Fibroblast of mammary gland (primary cell): ENCODE data around the gene PLCE1.

Experiments
- DNase-seq: peaks from one replicate; pipeline ENCODE4 v3.0.0-alpha.2; 2010; ENCODE audit warnings: low read depth
- H3K4me3 ChIP-seq: 2 replicates; pipeline ENCODE4 v1.5.1; 2011; ENCODE audit warnings: low read depth, mild to moderate bottlenecking, low read length, moderate library complexity; ENCODE audit not compliant: control insufficient read depth
- TF ChIP-seq, protein P1 (sequence below): conservative IDR thresholded peaks from 2 replicates; pipeline ENCODE4 v1.5.1; 2011; ENCODE audit warnings: low read depth, low read length, inconsistent platforms; ENCODE audit not compliant: control insufficient read depth, insufficient read depth

PLCE1 gene

DNA sequence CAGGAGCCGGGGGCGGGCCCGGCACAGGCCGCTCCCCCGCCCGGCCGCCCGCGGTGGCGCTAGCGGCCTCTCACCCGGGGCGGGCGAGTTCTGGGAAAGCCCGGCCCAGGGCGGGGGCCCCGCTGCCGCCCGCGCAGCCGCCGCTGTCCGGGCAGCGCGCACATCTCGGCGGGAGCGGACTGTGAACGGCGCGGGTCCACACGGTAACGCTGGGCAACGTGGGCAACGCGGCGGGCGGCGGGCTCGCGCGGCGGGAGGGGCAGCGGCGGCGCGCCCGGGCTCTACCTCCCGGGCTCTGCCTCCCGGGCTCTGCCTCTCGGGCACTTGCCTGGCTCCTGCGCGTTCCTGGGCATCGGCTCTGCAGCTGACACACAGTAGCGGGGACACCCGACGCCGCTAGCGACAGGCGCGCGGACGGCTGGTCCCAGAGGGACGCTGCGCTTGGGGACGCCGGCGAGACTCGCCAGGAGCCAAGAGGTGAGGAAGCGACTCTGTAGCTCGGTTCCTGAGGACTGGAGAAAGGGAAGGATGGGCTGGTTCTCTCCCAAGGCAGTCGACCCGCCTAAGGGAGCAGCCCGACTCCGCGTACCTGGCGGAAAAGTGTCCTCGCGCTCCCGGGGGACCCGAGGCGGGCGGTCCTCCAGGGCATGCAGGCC, at the start of gene PLCE1:
Gene PLCE1 (plus strand): TSS at position 150 of the 656 bp plus-strand sequence. CDS start 37,116 bp downstream, outside the sequence.
- DNase-seq: peak; percentile 20

DNA sequence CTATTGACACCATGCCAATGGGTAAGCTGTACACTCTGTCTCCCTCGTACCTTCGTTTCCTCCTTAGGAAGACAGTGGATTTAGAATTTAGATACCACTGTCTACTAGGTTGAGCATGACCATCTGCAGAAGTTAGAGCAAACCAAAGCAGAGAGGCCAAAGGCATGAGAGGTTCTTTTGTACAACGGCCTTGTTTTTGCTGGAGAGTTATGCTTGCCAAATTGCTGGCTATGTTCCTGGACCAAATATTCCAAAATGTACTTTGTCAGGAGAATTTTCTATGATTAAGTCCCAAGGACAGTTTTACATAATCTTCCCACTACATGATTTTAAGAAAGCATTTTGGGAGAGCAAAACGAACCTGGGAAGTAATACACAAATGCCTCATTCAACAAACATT, 47.9 kb upstream of the PLCE1 start:
- DNase-seq: no peak

More for the DNA sequence above, at the start of gene PLCE1:
- TF ChIP-seq, protein P1, sequence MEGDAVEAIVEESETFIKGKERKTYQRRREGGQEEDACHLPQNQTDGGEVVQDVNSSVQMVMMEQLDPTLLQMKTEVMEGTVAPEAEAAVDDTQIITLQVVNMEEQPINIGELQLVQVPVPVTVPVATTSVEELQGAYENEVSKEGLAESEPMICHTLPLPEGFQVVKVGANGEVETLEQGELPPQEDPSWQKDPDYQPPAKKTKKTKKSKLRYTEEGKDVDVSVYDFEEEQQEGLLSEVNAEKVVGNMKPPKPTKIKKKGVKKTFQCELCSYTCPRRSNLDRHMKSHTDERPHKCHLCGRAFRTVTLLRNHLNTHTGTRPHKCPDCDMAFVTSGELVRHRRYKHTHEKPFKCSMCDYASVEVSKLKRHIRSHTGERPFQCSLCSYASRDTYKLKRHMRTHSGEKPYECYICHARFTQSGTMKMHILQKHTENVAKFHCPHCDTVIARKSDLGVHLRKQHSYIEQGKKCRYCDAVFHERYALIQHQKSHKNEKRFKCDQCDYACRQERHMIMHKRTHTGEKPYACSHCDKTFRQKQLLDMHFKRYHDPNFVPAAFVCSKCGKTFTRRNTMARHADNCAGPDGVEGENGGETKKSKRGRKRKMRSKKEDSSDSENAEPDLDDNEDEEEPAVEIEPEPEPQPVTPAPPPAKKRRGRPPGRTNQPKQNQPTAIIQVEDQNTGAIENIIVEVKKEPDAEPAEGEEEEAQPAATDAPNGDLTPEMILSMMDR: no peak
- peak within 1 kb of the TSS; percentile 65 for H3K4me3 ChIP-seq

DNA sequence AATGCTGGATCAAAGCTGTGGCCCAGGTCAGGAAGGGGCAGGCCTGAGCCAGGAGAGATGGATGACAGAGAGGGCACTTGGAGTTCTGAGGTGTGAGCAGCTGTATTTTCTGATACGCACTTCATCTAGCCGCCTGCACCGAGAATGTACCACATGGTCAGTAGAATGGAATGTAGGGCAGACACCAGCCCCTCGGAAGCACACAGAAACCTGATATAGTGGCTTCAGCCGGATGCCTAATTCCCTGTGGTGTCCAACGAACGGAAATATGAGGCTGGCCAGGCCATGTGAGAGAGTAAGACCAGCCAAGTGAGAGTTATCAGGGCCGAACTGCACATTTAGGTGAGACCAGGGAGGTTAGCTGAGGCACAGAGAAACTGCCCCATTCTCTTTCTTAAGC, 46.7 kb upstream of the PLCE1 start:
- peak; percentile 45 for DNase-seq
- TF ChIP-seq, protein P1: no peak
- H3K4me3 ChIP-seq: no peak overlapping the region

More for the DNA sequence above, 47.9 kb upstream of the PLCE1 start:
- TF ChIP-seq, protein P1: no peak
- H3K4me3 ChIP-seq: no peak overlapping the region

DNA sequence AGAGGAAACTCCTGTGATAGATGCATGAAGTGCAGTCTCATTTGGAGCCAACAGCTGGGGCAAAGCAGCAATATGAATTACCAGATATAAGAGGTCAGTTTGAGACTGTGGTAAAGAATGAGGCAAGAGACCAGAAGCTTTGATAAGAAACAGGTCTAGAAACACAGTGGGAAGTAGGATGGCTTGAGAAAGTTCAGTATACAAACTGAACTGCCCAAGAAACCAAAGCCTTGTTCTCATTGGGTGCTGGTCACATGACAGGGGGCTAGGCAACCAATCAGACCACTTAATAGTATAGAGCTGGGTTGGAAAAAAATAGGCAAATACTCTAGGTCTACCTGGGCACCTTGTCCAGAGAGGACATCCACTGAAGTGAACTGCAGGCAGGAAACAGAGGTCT, 46.2 kb upstream of the PLCE1 start:
- DNase-seq: no peak
- H3K4me3 ChIP-seq: no peak overlapping the region
- TF ChIP-seq, protein P1: no peak

DNA sequence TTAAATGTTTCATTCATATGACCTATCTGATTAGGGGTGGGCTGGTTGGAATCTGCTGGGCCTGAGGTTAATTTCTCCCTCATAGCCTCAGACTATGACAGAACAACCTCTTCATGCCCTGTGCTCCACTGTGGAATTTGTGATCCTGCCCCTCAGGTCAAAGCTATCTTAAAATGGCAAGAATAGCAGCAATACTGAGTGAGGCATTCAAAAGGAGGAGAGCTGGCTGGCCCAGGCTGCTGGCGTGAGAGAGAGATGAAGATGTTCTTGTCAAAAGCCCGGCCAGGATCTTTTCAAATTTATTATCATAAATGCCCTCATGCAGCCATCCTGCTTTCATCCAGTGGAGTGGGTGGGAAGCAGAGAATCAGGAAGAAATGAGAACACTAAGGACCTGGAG, 41.8 kb upstream of the PLCE1 start:
- DNase-seq: no peak
- H3K4me3 ChIP-seq: no peak overlapping the region
- TF ChIP-seq, protein P1: no peak

DNA sequence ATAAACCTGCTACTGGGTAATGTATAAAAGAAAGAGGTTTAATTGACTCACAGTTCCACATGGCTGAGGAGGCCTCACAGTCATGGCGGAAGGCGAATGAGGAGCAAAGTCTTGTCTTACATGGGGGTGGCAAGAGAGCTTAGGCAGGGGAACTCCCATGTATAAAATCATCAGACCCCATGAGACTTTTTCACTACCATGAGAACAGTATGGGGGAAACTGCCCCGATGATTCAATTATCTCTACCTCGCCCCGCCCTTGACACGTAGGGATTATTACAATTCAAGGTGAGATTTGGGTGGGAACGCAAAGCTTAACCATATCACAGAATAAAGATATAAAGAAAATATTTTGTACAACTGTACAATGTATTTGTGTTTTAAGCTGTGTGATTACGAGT, 39.4 kb upstream of the PLCE1 start:
- TF ChIP-seq, protein P1: no peak
- no peak overlapping the region for H3K4me3 ChIP-seq
- no peak for DNase-seq

DNA sequence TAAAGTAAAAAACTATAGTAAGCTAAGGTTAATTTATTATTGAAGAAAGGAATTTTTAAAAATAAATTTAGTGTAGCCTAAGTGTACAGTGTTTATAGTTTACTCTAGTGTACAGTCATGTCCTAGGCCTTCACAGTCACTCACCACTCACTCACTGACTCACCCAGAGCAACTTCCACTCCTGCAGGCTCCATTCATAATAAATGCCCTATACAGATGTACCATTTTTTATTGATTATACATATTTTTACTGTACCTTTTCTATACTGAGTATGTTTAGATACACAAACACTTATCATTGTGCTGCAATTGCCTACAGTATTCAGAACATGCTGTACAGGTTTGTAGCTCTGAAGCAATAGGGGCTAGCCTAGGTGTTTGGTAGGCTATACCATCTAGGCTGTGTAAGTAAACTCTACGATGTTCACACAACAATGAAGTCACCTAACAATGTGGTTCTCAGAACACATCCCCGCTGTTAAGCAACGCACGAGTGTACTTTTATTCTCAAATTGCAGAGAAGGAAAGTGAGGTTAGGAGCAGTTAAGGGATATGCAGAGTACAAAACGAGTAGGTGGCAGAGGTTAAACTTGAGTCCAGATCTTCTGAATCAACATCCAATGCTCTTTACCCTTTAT, 38.9 kb upstream of the PLCE1 start:
- peak; percentile 77 for DNase-seq
- H3K4me3 ChIP-seq: no peak overlapping the region
- TF ChIP-seq, protein P1: no peak
